Hypothalamus (tissue), 51 donors: ENCODE measurements around the gene HOXC12.

Source experiments
- DNase-seq, 51 donors: peaks; one replicate each; lab custom pipeline; 2025; lab: John Stamatoyannopoulos, UW

HOXC12 gene

GRCh38 chr12:53954694-53955035, at the start of gene HOXC12:
Gene HOXC12 (plus strand): TSS chr12:53954903. CDS start chr12:53954930, 27 bp downstream.
- DNase-seq = no peak

- DNase-seq = no peak
Observed at GRCh38 chr12:53907103-53907502, 47.6 kb upstream of the HOXC12 start.

GRCh38 chr12:53916788-53917655, 37.7 kb upstream of the HOXC12 start:
- DNase-seq = no peak

- DNase-seq = no peak
Observed at GRCh38 chr12:53924521-53925405, 29.9 kb upstream of the HOXC12 start.

- no peak for DNase-seq
Observed at GRCh38 chr12:53927220-53928029, 27.3 kb upstream of the HOXC12 start.

GRCh38 chr12:53928054-53928835, 26.5 kb upstream of the HOXC12 start:
- DNase-seq = no peak

GRCh38 chr12:53929527-53929926, 25.2 kb upstream of the HOXC12 start:
- no peak for DNase-seq

GRCh38 chr12:53930591-53931255, 24.0 kb upstream of the HOXC12 start:
- no peak for DNase-seq

GRCh38 chr12:53931844-53932581, 22.7 kb upstream of the HOXC12 start:
- no peak for DNase-seq

GRCh38 chr12:53932915-53933314, 21.8 kb upstream of the HOXC12 start:
- DNase-seq = no peak

GRCh38 chr12:53935383-53936341, 19.0 kb upstream of the HOXC12 start:
- DNase-seq = no peak

- DNase-seq = no peak
Observed at GRCh38 chr12:53937099-53937498, 17.6 kb upstream of the HOXC12 start.

- no peak for DNase-seq
Observed at GRCh38 chr12:53937596-53938325, 16.9 kb upstream of the HOXC12 start.

GRCh38 chr12:53938326-53939140, 16.2 kb upstream of the HOXC12 start, which contains the start of gene HOXC13:
Gene HOXC13 (plus strand): TSS chr12:53938831. CDS start chr12:53938907, 76 bp downstream.
- DNase-seq = no peak

- DNase-seq = no peak
Observed at GRCh38 chr12:53939141-53940108, 15.3 kb upstream of the HOXC12 start.
